ENCODE results near the gene SUMO3.
"Not testable (repeated sequence)": the region's sequence is repeated elsewhere in the genome, so short reads cannot be mapped to it uniquely, and the experiment has no call there.

SUMO3 gene

GRCh38 chr21:44846485-44847260 is 28.8 kb upstream of the SUMO3 start:
- no peak for DNase-seq

- DNase-seq, result peak; percentile 27
Measured at GRCh38 chr21:44846224-44846484, 28.3 kb upstream of the SUMO3 start.

- peak; percentile 32 for DNase-seq
Measured at GRCh38 chr21:44845418-44846223, 27.8 kb upstream of the SUMO3 start.

- DNase-seq, result no peak
Measured at GRCh38 chr21:44844256-44844655, 26.4 kb upstream of the SUMO3 start.

- DNase-seq, result no peak
Measured at GRCh38 chr21:44842721-44843445, 25.0 kb upstream of the SUMO3 start.

- no peak for DNase-seq
Measured at GRCh38 chr21:44842087-44842486, 24.2 kb upstream of the SUMO3 start.

- no peak for DNase-seq
Measured at GRCh38 chr21:44840771-44841170, 22.9 kb upstream of the SUMO3 start.

- no peak for DNase-seq
Measured at GRCh38 chr21:44838951-44839350, 21.1 kb upstream of the SUMO3 start.

- DNase-seq, result no peak
Measured at GRCh38 chr21:44838039-44838895, 20.4 kb upstream of the SUMO3 start.

- no peak for DNase-seq
Measured at GRCh38 chr21:44837537-44837936, 19.7 kb upstream of the SUMO3 start.

- no peak for DNase-seq
Measured at GRCh38 chr21:44836666-44837471, 19.0 kb upstream of the SUMO3 start.

GRCh38 chr21:44836349-44836665 is 18.4 kb upstream of the SUMO3 start:
- no peak for DNase-seq

GRCh38 chr21:44835647-44835973 is 17.7 kb upstream of the SUMO3 start:
- DNase-seq, result no peak

GRCh38 chr21:44834951-44835646 is 17.2 kb upstream of the SUMO3 start:
- DNase-seq, result no peak

GRCh38 chr21:44834231-44834950 is 16.5 kb upstream of the SUMO3 start:
- DNase-seq, result no peak

GRCh38 chr21:44833663-44834062 is 15.8 kb upstream of the SUMO3 start:
- no peak for DNase-seq

GRCh38 chr21:44832516-44833255 is 14.8 kb upstream of the SUMO3 start:
- DNase-seq, result not testable (repeated sequence)

- no peak for DNase-seq
Measured at GRCh38 chr21:44831227-44831860, 13.5 kb upstream of the SUMO3 start.

- no peak for DNase-seq
Measured at GRCh38 chr21:44829507-44830092, 11.7 kb upstream of the SUMO3 start.
